GM19455 (cell line): ENCODE data around the gene CFAP157.
A peak's percentile ranks its signal among the peaks of the same experiment; 100 is the strongest.
"Not testable (repeated sequence)": the region's sequence is repeated elsewhere in the genome, so short reads cannot be mapped to it uniquely, and the experiment has no call there.

Experiments used
- ATAC-seq: cut with Tn5 transposase; IDR thresholded peaks from one replicate; pipeline ENCODE4 v1.9.1; 2021; ENCODE audit not compliant: unreplicated experiment

Gene CFAP157

GRCh38 chr9:127734747-127735529 is 28.1 kb downstream of the CFAP157 start, which contains the start of gene TOR2A:
TOR2A (minus strand) TSS chr9:127735294; CDS start chr9:127735270, 24 bp downstream.
- peak; percentile 87 for ATAC-seq

DNA sequence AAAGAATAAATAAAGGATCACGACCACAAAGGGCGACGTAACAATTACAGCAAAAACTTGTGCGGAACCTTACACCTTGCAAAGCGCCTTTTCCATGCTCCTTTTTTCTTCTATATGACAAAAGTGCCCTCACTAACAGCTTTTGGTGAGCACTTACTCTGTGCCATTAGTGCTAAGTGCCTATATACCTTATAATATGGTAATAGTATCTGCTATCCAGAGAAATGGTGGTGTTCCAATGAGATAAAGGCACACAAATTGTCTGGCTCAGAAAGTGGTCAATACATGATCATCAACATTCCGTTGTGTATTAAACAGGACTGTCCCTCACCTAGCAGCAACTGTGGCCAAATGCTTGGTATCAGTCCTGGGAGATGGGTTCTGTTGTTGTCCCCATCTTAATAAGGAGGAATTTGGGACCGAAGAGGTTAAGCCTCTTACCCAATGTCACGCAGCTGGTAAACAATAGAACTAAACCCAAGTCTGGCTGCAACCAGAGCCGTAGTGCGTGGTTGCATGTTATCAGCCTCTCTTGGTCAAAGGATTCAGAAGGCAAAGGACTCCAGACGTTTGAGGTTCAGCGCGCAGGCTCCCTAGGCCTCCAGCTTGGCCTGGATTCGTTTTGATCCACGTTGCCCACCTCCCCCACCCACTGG is 28.9 kb downstream of the CFAP157 start:
- no peak for ATAC-seq

- ATAC-seq, result no peak
Observed at GRCh38 chr9:127738666-127739065, 31.9 kb downstream of the CFAP157 start.

DNA sequence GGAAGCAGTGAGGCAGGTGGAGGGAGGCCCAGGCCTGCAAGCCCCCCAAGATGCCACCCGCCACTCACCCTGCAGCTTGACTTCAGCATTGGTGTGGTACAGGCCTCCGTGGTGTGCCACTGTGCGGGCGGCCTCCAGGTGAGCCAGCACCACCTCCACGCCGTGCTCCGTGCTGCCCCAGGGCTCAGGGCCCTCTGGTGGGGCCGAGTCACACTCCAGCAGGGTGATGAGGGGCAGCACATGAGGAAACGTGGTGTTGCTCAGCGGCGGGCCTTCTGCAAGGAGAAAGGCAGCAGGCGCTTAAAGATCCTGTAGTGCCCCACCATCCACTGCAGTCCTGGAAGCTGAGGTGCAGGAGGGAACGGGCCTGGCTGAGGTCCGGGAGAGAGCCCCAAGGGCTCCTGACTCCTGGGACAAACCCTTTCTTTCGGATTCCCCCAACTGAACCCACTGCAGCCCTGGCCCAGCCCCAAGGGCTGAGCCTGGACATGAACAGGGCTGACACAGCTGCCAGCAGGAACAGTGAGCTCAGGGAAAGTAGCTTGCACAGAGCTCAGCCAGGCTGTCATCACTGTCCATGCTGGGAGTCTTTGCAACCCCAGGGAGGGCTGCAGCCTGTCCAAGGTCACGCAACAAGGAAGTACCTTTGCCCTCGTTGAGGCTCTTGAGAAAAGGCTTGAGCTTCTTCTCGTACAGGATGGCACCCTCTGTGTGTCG is 33.0 kb downstream of the CFAP157 start:
- no peak for ATAC-seq

- no peak for ATAC-seq
Observed at GRCh38 chr9:127741831-127742434, 35.1 kb downstream of the CFAP157 start.

DNA sequence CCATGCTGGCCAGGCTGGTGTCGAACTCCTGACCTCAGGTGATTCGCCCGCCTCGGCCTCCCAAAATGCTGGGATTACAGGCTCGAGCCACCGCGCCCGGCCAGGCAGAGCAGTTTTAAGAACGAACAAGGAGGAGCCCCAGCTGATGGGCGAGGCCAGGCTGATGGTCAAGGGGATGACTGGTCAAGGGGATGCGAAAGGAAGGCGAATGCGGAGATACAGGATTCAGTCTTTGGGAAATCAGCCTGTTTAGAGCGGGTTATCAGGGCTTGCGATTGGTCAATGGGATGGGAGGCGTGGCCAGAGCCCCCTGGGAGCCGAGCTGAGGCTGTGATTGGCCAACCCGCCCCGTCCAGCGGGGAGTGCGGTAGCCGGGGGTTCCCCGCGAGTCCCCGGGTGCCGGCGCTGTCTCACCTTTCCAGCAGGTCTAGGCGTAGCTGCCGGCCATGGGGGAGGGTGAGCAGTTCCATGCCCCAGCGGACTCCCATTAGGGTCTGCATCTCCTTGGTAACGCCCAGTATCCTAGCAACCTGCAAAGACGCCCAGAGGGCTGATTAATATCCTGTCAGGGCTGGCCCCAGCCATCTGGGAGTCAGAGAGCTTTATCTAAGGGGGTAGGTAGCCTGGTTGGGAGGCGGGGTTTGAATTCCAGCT is 35.8 kb downstream of the CFAP157 start:
- ATAC-seq, result no peak

GRCh38 chr9:127744398-127745110 is 37.8 kb downstream of the CFAP157 start:
- ATAC-seq, result no peak

DNA sequence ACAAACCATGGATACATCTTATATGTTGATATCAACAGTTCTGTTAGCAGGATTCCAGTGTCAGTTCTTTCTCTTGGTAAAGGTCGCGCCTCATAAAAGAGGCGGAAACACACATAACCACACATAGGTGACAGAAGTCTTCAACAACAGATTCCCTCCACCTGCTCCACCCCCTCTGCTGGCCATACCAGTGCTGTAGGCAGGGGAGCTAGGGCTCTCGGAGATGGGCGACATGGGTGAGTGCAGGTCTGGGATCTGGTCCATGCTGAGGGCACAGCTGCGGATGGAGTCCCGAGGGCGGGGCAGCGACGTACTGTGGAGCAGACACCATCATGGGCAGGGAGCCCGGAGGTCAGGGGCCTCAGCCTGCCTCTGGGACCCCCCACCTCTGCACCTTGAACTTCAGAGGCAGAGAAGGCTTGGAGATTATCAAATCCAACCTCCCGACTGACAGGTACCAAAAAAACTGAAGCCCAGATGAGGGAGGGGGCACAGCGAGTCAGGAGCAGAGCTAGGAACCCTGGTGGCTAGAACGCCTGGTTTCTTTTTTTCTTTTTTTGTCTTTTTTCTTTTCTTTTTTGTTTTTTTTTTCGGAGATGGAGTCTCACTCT is 40.3 kb downstream of the CFAP157 start:
- ATAC-seq, result no peak

- no peak for ATAC-seq
Observed at GRCh38 chr9:127749090-127749787, 42.5 kb downstream of the CFAP157 start.

DNA sequence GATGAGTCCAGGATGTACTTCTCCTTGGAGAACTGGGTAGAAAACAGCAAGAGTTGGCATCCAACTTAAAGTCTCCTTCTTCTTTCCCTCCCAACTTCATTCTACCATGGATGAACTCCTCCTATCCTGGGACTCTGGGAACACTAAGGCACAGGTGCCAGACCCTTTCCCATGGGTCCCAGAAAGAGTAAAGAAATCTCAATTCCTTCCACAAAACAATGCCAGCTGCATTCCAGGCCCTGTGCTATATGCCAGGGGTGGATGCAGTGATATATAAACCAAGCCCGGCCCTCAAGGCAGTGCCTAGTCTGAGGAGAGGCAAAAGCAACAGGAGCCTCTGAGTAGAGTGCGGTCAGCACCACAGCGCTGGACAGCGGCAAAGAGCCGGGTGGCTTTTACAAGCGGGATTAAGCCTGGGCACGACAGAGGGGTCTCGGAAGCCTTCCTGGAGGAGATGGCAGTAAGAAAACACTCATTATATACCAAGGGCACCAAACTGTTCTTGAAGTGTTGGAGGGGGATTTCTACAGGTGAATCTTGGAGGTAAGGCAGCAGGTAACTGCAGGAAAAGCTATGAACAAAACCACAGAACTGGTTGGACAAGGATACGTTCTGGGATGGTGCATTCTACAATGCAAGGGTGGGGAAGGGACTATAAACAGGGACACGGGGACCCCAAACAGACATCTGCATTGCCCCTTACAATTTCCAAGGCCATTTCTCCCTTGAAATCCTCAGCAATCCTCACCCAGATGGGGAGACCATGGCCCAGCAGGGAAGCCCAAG is 44.7 kb downstream of the CFAP157 start:
- ATAC-seq, result no peak

DNA sequence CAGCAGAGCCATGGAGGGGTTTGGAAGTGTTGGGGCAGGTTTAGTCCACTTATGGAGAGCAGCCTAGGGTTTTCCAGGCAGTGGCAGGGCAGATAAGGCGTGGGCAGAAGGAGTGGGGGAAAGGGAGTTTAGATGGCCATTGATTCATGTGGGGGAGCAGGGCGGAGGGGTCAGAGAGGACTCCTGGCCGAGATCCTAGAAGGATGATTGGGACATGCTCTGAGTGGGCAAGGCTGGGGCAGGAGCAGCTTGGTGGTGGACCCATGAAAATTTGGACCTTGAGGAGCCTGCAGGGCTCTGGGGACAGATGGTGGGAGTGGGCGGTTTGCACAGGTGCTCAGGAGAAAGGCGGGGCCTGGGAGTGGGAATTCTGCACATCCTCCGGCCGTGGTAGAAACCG is 46.4 kb downstream of the CFAP157 start:
- no peak for ATAC-seq

DNA sequence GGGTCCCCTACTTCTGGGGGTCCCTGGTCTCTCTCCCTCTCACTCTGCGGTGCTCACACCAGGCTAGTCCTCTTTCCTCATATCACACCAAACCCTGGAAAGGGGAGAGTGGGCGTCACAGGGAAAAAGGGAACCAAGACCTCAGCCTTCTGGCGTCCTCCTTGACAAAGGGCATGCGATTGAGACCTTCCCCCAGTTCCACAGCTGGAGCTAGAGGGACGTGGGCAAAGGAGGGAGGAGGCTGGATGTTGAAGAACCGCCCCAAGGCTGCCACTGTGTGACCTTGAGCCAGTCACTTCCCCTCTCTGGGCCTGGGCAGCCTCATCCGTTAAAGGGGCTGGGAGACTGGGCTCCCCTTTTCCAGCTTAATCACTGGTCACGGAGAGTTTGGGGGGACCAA is 46.8 kb downstream of the CFAP157 start:
- no peak for ATAC-seq

DNA sequence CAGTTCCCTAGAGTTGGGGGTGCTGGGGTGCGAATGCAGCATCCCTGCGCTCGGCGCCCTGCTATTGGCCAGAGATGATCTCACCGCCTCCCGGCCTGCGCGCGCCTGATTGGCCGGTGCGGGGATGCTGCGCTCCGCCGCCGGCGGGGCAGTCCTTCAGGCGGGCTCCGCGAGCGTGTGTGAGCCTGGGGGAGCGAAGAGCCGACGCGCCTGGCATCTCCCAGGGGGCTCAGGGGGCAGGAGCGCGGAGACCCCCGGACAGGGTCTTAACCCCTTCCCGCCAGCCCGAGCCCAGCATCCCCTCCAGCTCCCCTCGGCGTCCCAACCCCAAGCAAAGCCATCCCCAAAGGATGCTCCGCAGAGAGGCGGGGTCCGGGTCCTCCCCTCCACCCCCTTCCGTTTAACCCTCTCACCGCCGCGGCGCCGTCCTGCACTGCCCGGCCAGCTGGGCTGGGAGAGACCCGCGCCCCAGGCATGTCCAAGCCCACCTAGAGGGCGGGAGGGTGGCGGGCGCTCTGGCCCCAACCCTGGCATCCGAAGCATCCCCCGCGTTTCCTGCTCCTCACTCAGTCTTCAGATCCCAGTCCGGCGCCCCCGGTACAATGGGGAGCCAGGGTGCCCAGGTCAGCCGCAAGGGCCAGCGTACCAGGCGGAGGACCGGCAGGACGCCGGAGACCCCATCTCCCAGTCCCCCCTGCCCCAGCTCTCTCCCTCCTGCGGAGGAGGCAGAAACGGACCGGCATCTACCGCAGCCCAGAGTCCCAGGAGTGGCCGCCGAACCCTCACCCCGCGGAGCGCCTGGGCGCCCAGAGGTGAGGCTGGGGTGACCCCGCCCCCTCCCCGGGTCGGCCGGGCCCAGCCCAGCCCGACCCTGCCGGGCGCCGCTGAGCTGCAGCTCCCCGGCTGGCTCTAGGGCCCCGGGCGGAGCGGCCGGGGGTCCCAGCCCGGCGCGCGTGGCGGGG is 47.6 kb downstream of the CFAP157 start:
- no peak for ATAC-seq

GRCh38 chr9:127755061-127756060 is 48.6 kb downstream of the CFAP157 start:
- no peak for ATAC-seq

DNA sequence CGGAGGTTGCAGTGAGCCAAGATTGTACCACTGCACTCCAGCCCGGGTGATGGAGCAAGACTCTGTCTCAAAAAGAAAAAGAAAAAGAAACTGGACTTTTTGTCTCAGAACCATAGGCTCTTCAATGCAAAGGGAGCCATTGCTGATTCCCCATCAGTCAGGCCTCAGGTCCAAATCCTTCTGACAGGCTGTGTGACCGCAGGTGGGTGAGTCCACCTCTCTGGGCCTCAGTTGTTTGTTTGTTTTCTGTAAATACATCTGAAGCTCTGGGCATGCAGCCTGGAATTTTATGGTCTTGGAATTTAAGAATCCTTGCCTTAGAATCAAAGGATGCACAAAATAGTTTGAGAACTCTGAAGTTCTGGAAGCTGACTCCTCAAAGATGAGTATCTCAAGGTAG is 49.4 kb downstream of the CFAP157 start:
- no peak for ATAC-seq

- ATAC-seq, result not testable (repeated sequence)
Observed at GRCh38 chr9:127756776-127757175, 50.0 kb downstream of the CFAP157 start.
